ENCODE data around the gene TRIM8.

TRIM8 gene

GRCh38 chr10:102642736-102643335 lies 1.4 kb upstream of the TRIM8 start:
- no peaks in the 10 kb centered on the region for H3K27me3 ChIP-seq (ENCODE audit: insufficient read depth, low read length, poor library complexity, severe bottlenecking)
- H4K20me1 ChIP-seq (ENCODE audit: insufficient read depth, low read length, poor library complexity, severe bottlenecking) = peaks cover 33% of the 10 kb centered on the region
- H3K4me1 ChIP-seq (ENCODE audit: insufficient read depth, low read length, poor library complexity, severe bottlenecking) = peaks cover 24% of the 10 kb centered on the region
- H3K9me3 ChIP-seq (ENCODE audit: insufficient read depth, low read depth, low read length) = no peaks in the 10 kb centered on the region
- peak overlapping the region; percentile 86 for H3K4me3 ChIP-seq (ENCODE audit: low read length, poor library complexity, severe bottlenecking)
- H3K9ac ChIP-seq (ENCODE audit: low read depth, low read length, poor library complexity, severe bottlenecking) = peak overlapping the region; percentile 98
- H3K79me2 ChIP-seq (ENCODE audit: insufficient read depth, low read length) = peaks cover 52% of the 10 kb centered on the region
- 0 out of 2 replicates have a peak, but pooled peaks cover 10% of the 10 kb centered on the region for H3F3A ChIP-seq (ENCODE audit: low read depth)
- TF ChIP-seq, protein P1, sequence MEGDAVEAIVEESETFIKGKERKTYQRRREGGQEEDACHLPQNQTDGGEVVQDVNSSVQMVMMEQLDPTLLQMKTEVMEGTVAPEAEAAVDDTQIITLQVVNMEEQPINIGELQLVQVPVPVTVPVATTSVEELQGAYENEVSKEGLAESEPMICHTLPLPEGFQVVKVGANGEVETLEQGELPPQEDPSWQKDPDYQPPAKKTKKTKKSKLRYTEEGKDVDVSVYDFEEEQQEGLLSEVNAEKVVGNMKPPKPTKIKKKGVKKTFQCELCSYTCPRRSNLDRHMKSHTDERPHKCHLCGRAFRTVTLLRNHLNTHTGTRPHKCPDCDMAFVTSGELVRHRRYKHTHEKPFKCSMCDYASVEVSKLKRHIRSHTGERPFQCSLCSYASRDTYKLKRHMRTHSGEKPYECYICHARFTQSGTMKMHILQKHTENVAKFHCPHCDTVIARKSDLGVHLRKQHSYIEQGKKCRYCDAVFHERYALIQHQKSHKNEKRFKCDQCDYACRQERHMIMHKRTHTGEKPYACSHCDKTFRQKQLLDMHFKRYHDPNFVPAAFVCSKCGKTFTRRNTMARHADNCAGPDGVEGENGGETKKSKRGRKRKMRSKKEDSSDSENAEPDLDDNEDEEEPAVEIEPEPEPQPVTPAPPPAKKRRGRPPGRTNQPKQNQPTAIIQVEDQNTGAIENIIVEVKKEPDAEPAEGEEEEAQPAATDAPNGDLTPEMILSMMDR (conservative IDR thresholded peaks at IDR 0.05; ENCODE audit: low read length) = no peak
- TF ChIP-seq EZH2phosphoT487 (IDR thresholded peaks at IDR 0.05; ENCODE audit: borderline replicate concordance) = no peak
- H3K36me3 ChIP-seq (ENCODE audit: insufficient read depth, low read length) = no peaks in the 10 kb centered on the region
- peak overlapping the region; percentile 86 for H3K4me2 ChIP-seq (ENCODE audit: low read depth, low read length, poor library complexity, severe bottlenecking)
- no peaks in the 10 kb centered on the region for H3K9me2 ChIP-seq (replicated peaks; ENCODE audit: low read depth, low read length)
- H2AFZ ChIP-seq (ENCODE audit: low read length) = 0 out of 2 replicates have a peak overlapping the region, but pooled peaks have one; percentile 15

DNA sequence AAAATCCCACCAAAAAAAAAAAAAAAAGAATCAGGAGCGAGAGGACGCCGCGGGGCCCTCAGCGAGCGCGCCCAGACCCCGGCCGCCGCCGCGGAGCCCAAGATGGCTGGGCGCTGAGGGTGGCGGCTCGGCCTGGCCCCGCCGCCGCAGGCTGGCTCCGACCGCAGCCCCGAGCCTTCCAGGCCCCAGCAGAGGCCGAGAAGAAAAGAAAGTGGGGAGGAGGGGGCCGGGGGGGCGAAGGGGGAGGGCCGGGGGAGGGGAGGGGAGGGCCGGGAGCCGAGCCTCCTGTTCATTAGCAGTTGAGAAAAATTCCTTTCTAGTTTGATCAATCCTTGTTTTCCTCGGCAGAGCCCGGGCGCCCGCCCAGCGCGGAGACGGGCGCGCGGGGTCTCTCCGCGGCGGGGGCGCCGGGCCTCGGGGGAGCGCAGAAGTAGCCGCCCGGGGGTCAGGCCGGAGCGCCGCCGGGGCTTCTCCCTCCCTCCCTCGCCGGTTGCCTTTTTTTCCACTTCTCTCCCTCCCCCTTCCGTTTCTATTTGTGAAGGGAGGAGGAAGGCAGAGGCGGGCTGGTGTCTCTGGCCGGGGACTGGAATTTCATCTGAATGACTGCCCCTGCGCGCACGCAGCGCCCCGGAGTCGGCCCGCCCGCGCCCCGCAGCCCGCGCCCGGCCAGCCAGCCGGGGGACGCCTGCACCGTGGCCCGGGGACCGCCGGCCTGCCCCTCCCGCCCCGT lies 778 bp upstream of the TRIM8 start:
- no peaks in the 10 kb centered on the region for H3K27me3 ChIP-seq (ENCODE audit: insufficient read depth, low read length, poor library complexity, severe bottlenecking)

GRCh38 chr10:102644646-102645387 lies 538 bp downstream of the TRIM8 start:
- H3F3A ChIP-seq (ENCODE audit: low read depth) = 0 out of 2 replicates have a peak, but pooled peaks cover 6% of the 10 kb centered on the region
- H3K36me3 ChIP-seq (ENCODE audit: insufficient read depth, low read length) = no peaks in the 10 kb centered on the region
- H3K9ac ChIP-seq (ENCODE audit: low read depth, low read length, poor library complexity, severe bottlenecking) = peak overlapping the region; percentile 98
- peaks cover 53% of the 10 kb centered on the region for H4K20me1 ChIP-seq (ENCODE audit: insufficient read depth, low read length, poor library complexity, severe bottlenecking)
- H3K27me3 ChIP-seq (ENCODE audit: insufficient read depth, low read length, poor library complexity, severe bottlenecking) = no peaks in the 10 kb centered on the region
- no peaks in the 10 kb centered on the region for H3K9me3 ChIP-seq (ENCODE audit: insufficient read depth, low read depth, low read length)
- H3K79me2 ChIP-seq (ENCODE audit: insufficient read depth, low read length) = peaks cover 72% of the 10 kb centered on the region
- H3K4me2 ChIP-seq (ENCODE audit: low read depth, low read length, poor library complexity, severe bottlenecking) = peak overlapping the region; percentile 100
- H2AFZ ChIP-seq (ENCODE audit: low read length) = no peak overlapping the region
- peaks cover 44% of the 10 kb centered on the region for H3K4me1 ChIP-seq (ENCODE audit: insufficient read depth, low read length, poor library complexity, severe bottlenecking)
- no peak for TF ChIP-seq EZH2phosphoT487 (IDR thresholded peaks at IDR 0.05; ENCODE audit: borderline replicate concordance)
- TF ChIP-seq, protein P1 (conservative IDR thresholded peaks at IDR 0.05; ENCODE audit: low read length) = peak; percentile 68
- H3K4me3 ChIP-seq (ENCODE audit: low read length, poor library complexity, severe bottlenecking) = peak overlapping the region; percentile 86
- no peaks in the 10 kb centered on the region for H3K9me2 ChIP-seq (replicated peaks; ENCODE audit: low read depth, low read length)

More for the DNA sequence above, 778 bp upstream of the TRIM8 start:
- Histone ChIP-seq H3F3A (ENCODE audit: low read depth) (0 out of 2 replicates have a peak, but pooled peaks cover 10% of the 10 kb centered on the region), H3K36me3 (ENCODE audit: insufficient read depth, low read length) (no peaks in the 10 kb centered on the region), H3K9me2 (replicated peaks; ENCODE audit: low read depth, low read length) (no peaks in the 10 kb centered on the region), H3K4me3 (ENCODE audit: low read length, poor library complexity, severe bottlenecking) (peak overlapping the region; percentile 86), H3K79me2 (ENCODE audit: insufficient read depth, low read length) (peaks cover 59% of the 10 kb centered on the region), H3K4me2 (ENCODE audit: low read depth, low read length, poor library complexity, severe bottlenecking) (peak overlapping the region; percentile 100), H3K9ac (ENCODE audit: low read depth, low read length, poor library complexity, severe bottlenecking) (peak overlapping the region; percentile 98), H3K9me3 (ENCODE audit: insufficient read depth, low read depth, low read length) (no peaks in the 10 kb centered on the region), H3K4me1 (ENCODE audit: insufficient read depth, low read length, poor library complexity, severe bottlenecking) (peaks cover 31% of the 10 kb centered on the region), H2AFZ (ENCODE audit: low read length) (no peak overlapping the region), H4K20me1 (ENCODE audit: insufficient read depth, low read length, poor library complexity, severe bottlenecking) (peaks cover 40% of the 10 kb centered on the region)
- TF ChIP-seq, protein P1 (conservative IDR thresholded peaks at IDR 0.05; ENCODE audit: low read length) = no peak
- TF ChIP-seq EZH2phosphoT487 (IDR thresholded peaks at IDR 0.05; ENCODE audit: borderline replicate concordance) = no peak

Data from Loucy (cell line).